HepG2 (cell line): ENCODE data around the gene RALB. TPM values are rescaled to one million over a fixed set of nuclear protein-coding genes. Genes with fewer than 3 reads are reported as not detected.
A peak's percentile ranks its signal among the peaks of the same experiment; 100 is the strongest.

ENCODE experiments used
- ARID3A ChIP-seq: IDR thresholded peaks from 2 replicates; pipeline ENCODE4 v1.6.1; 2012; ENCODE audit warnings: low read depth, low read length, improper control_type of control experiment
- ATF2 ChIP-seq: sonication (generic); formaldehyde crosslinking; IDR thresholded peaks from 2 replicates; pipeline ENCODE4 v1.4.0; 2020; ENCODE audit warnings: missing genetic modification reagents
- ATF7 ChIP-seq, 2 experiments: fragments of 450-650 bp in 1 of 2; sonication (generic) in 1 of 2; formaldehyde crosslinking in 1 of 2; IDR thresholded peaks; 2 replicates each; pipeline versions ENCODE4 v1.4.0 to v1.6.1; 2016 to 2020; ENCODE audit warnings: antibody characterized with exemption in 1 of 2, mild to moderate bottlenecking in 1 of 2, missing genetic modification reagents in 1 of 2
- CCDC6 ChIP-seq: sonication (generic); formaldehyde crosslinking; IDR thresholded peaks from 2 replicates; pipeline ENCODE4 v1.8.1; 2022; ENCODE audit warnings: mild to moderate bottlenecking, missing genetic modification reagents, moderate library complexity
- DNMT1 ChIP-seq: sonication (generic); formaldehyde crosslinking; IDR thresholded peaks from 2 replicates; pipeline ENCODE4 v1.5.1; 2020; ENCODE audit warnings: mild to moderate bottlenecking, missing genetic modification reagents
- IRF1 ChIP-seq: sonication (generic); formaldehyde crosslinking; IDR thresholded peaks from 2 replicates; pipeline ENCODE4 v1.4.0; 2020; ENCODE audit warnings: low read depth, mild to moderate bottlenecking, missing genetic modification reagents
- LBX2 ChIP-seq: sonication (generic); formaldehyde crosslinking; IDR thresholded peaks from 2 replicates; pipeline ENCODE4 v1.5.0; 2020; ENCODE audit warnings: missing genetic modification reagents, mild to moderate bottlenecking, borderline replicate concordance
- MIER3 ChIP-seq: IDR thresholded peaks from 2 replicates; pipeline ENCODE4 v1.6.1; 2016; ENCODE audit warnings: missing compliant biosample characterization, borderline replicate concordance
- POLR2AphosphoS5 ChIP-seq: IDR thresholded peaks from 2 replicates; pipeline ENCODE4 v1.6.1; 2012; ENCODE audit warnings: low read depth, low read length
- SALL1 ChIP-seq: sonication (generic); formaldehyde crosslinking; IDR thresholded peaks from 2 replicates; pipeline ENCODE4 v1.8.0; 2022; ENCODE audit warnings: mild to moderate bottlenecking, missing genetic modification reagents
- TFAP4 ChIP-seq: sonication (generic); IDR thresholded peaks from 2 replicates; pipeline ENCODE4 v1.6.1; 2016; ENCODE audit warnings: low read depth, borderline replicate concordance
- ZBTB42 ChIP-seq: sonication (generic); formaldehyde crosslinking; IDR thresholded peaks from 2 replicates; pipeline ENCODE4 v1.5.0; 2020; ENCODE audit warnings: mild to moderate bottlenecking, missing genetic modification reagents
- ZFYVE20 ChIP-seq: sonication (generic); formaldehyde crosslinking; IDR thresholded peaks from 2 replicates; pipeline ENCODE4 v1.8.0; 2023; ENCODE audit warnings: low read depth, mild to moderate bottlenecking, moderate library complexity, missing genetic modification reagents, borderline replicate concordance
- ZKSCAN1 ChIP-seq: fragments of 150-350 bp; IDR thresholded peaks from 2 replicates; pipeline ENCODE4 v1.6.1; 2014; ENCODE audit warnings: low read length
- ZMAT3 ChIP-seq: sonication (generic); formaldehyde crosslinking; conservative IDR thresholded peaks from 2 replicates; pipeline ENCODE4 v1.7.0; 2021; ENCODE audit warnings: missing genetic modification reagents
- ZNF207 ChIP-seq: fragments of 450-650 bp; IDR thresholded peaks from 2 replicates; pipeline ENCODE4 v1.6.1; 2016; ENCODE audit warnings: antibody characterized with exemption, borderline replicate concordance
- ZNF34 ChIP-seq: sonication (generic); formaldehyde crosslinking; IDR thresholded peaks from 2 replicates; pipeline ENCODE4 v1.4.0; 2020; ENCODE audit warnings: mild to moderate bottlenecking, missing genetic modification reagents, borderline replicate concordance
- ZNF460 ChIP-seq: sonication (generic); formaldehyde crosslinking; IDR thresholded peaks from 2 replicates; pipeline ENCODE4 v1.5.1; 2020; ENCODE audit warnings: missing genetic modification reagents, mild to moderate bottlenecking, borderline replicate concordance
- ZNF550 ChIP-seq: sonication (generic); formaldehyde crosslinking; IDR thresholded peaks from 2 replicates; pipeline ENCODE4 v1.4.0; 2020; ENCODE audit warnings: mild to moderate bottlenecking, missing genetic modification reagents, borderline replicate concordance
- ZNF710 ChIP-seq: sonication (generic); formaldehyde crosslinking; IDR thresholded peaks from 2 replicates; pipeline ENCODE4 v1.5.0; 2020; ENCODE audit warnings: mild to moderate bottlenecking, missing genetic modification reagents, borderline replicate concordance
- ZSCAN20 ChIP-seq: sonication (generic); formaldehyde crosslinking; IDR thresholded peaks from 2 replicates; pipeline ENCODE4 v1.4.0; 2020; ENCODE audit warnings: missing genetic modification reagents, mild to moderate bottlenecking, borderline replicate concordance
- polyA plus RNA-seq, 8 experiments: library from polyadenylated mRNA; depleted of rRNA in 3 of 8; stranded (reverse) in 7 of 8; unstranded in 1 of 8; fragments of >200 nt; fragmentation: Illumina TruSeq in 4 of 8; extraction: Trizol in 4 of 8; gene quantifications; 2 replicates each; pipeline versions ENCODE4 v1.2.1 to v1.2.3, GENCODE V29; 2011 to 2016; ENCODE audit warnings: low read depth in 4 of 8, missing spikeins in 1 of 8, mixed read lengths in 1 of 8; ENCODE audit not compliant: insufficient read depth in 1 of 8
- total RNA-seq, 5 experiments: library from RNA; depleted of rRNA; stranded (reverse); fragments of >200 nt; fragmentation: Illumina TruSeq; extraction: Trizol; gene quantifications; 2 replicates each; pipeline ENCODE4 v1.2.3, GENCODE V29; 2016; ENCODE audit warnings: low read depth in 1 of 5

RALB gene
- total and polyA plus RNA-seq, 2 of the 13 experiments (the other 11 are each of a cell fraction or from before 2014, with no cell fraction given) = 37.8 to 43.2 TPM

- TF ChIP-seq DNMT1 (CRISPR knock-in tag) (no peak), ZNF207 (no peak), IRF1 (CRISPR knock-in tag) (no peak), POLR2AphosphoS5 (no peak), ZNF710 (CRISPR knock-in tag) (no peak), ARID3A (peak; percentile 51), ATF7 (IDR thresholded peaks at IDR 0.05) (no peak), ATF7 (CRISPR knock-in tag; IDR thresholded peaks at IDR 0.05) (no peak), CCDC6 (CRISPR knock-in tag) (no peak), ZNF34 (CRISPR knock-in tag) (no peak), ZNF460 (no peak), MIER3 (CRISPR knock-in tag) (no peak), ZSCAN20 (CRISPR knock-in tag) (no peak), SALL1 (CRISPR knock-in tag) (no peak), ZKSCAN1 (no peak), ZMAT3 (CRISPR knock-in tag) (no peak), ZBTB42 (CRISPR knock-in tag) (no peak), TFAP4 (peak; percentile 79), ZFYVE20 (CRISPR knock-in tag) (no peak), ZNF550 (CRISPR knock-in tag) (no peak), LBX2 (CRISPR knock-in tag) (no peak), ATF2 (CRISPR knock-in tag) (no peak)
Observed at GRCh38 chr2:120283649-120284048, 31.0 kb downstream of the RALB start (continued).
